Fibroblast of pulmonary artery (primary cell): ENCODE measurements around the gene INO80.
A peak's percentile ranks its signal among the peaks of the same experiment; 100 is the strongest.

ENCODE experiments used
- DNase-seq: peaks from one replicate; pipeline ENCODE4 v3.0.0-alpha.2; 2010; ENCODE audit warnings: low read depth
- H3K4me3 ChIP-seq: replicated peaks from 2 replicates; pipeline ENCODE4 v1.5.1; 2011; ENCODE audit warnings: low read depth, mild to moderate bottlenecking, control low read depth, low read length, moderate library complexity
- TF ChIP-seq, protein P1 (sequence below): IDR thresholded peaks from 2 replicates; pipeline ENCODE4 v1.5.1; 2011; ENCODE audit warnings: mild to moderate bottlenecking, control low read depth, low read length, inconsistent platforms; ENCODE audit errors: missing control alignments

The INO80 gene

DNA sequence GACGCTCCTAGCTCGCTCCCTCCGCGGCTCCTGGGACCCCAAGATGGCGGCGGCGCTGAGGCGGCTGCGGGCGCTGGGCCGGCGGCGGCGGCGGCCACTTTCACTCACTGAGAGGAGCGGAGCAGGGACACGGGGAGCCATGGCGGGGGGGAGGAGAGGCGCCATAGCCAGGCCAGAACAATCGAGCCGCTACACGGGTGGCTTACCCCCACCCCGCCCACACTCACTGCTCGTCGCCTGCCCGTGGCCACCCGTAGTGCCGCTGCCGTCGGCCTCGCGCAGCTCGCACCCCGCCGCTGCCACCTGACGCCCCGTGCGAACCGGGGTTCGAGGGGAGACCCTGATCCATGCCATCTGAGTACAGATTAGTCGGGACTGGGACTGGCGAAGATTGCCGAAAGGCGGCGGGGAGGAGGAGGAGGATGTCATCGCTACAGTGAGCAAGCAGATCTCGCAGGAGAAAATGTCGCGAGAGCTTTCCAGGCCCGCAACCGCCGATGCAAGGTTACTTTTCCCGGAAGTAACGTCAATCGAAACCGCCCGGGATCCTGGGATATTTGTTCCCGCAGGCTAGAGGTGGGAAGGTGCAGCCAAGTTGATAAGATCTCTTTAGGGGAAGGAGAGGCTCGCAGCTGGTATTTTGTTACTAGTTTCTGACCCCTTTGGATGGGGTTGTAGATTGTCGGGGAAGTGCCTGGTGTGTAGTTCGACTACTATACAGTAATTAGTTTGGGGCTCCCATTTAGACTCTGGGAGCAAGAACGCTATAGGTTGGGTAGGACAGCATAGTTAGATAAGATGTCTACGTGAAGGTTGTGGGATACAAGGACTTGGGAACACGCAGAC lies at the start of gene INO80:
TSS of gene INO80 (minus strand) at position 165 of the 846 bp plus-strand sequence. CDS start 19,970 bp downstream, outside the sequence.
- peak; percentile 99 for DNase-seq
- peak within 1 kb of the TSS; percentile 98 for H3K4me3 ChIP-seq
- TF ChIP-seq, protein P1, sequence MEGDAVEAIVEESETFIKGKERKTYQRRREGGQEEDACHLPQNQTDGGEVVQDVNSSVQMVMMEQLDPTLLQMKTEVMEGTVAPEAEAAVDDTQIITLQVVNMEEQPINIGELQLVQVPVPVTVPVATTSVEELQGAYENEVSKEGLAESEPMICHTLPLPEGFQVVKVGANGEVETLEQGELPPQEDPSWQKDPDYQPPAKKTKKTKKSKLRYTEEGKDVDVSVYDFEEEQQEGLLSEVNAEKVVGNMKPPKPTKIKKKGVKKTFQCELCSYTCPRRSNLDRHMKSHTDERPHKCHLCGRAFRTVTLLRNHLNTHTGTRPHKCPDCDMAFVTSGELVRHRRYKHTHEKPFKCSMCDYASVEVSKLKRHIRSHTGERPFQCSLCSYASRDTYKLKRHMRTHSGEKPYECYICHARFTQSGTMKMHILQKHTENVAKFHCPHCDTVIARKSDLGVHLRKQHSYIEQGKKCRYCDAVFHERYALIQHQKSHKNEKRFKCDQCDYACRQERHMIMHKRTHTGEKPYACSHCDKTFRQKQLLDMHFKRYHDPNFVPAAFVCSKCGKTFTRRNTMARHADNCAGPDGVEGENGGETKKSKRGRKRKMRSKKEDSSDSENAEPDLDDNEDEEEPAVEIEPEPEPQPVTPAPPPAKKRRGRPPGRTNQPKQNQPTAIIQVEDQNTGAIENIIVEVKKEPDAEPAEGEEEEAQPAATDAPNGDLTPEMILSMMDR, result no peak

GRCh38 chr15:41161736-41162135 lies 45.7 kb upstream of the INO80 start:
- no peak overlapping the region for H3K4me3 ChIP-seq
- TF ChIP-seq, protein P1, result no peak

GRCh38 chr15:41161336-41161735 lies 45.3 kb upstream of the INO80 start:
- TF ChIP-seq, protein P1, result no peak
- DNase-seq, result peak; percentile 30
- no peak overlapping the region for H3K4me3 ChIP-seq

More at GRCh38 chr15:41161736-41162135, 45.7 kb upstream of the INO80 start:
- no peak for DNase-seq

GRCh38 chr15:41160639-41161315 lies 44.7 kb upstream of the INO80 start:
- DNase-seq, result peak; percentile 27
- TF ChIP-seq, protein P1, result no peak
- no peak overlapping the region for H3K4me3 ChIP-seq

DNA sequence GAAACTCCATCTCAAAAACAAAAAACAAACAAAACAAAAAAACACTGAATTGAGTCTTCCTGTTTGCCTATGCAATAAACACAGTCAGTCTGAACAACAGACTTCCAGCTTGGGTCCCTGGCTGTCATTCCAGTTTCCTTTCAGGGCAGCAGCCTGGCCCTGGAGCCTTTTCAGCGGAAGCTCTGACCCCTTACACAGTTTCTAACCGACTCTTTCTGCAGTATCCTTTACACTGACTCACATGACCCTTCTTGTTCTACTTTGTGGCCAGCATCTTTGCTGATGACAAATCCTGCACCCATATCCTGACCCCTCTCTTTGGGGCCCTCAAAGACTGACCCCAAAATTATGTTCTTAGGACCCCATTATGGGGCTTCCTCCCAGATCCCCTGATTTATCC lies 38.3 kb upstream of the INO80 start:
- DNase-seq, result no peak
- TF ChIP-seq, protein P1, result no peak
- no peak overlapping the region for H3K4me3 ChIP-seq

DNA sequence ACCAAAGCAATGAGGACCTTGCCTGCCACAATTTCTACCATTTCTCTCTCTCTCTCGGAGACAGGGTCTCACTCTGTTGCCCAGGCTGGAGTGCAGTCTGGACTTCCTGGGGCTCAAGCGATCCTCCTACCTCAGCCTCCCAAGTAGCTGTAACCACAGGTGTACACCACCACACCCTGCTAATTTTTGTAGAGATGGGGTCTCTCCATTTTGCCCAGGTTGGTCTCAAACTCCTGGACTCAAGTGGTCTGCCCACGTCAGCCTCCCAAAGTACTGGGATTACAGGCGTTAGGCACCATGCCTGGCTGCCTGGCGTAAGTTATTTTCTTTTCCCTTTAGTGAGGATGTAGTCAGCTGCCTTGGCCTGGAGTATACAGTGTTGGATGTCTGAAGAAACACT lies 37.7 kb upstream of the INO80 start:
- no peak overlapping the region for H3K4me3 ChIP-seq
- no peak for DNase-seq
- TF ChIP-seq, protein P1, result no peak
